Stimulated activated CD4-positive, alpha-beta T cell treated with anti-CD3 and anti-CD28 coated beads, TNF-alpha, amount 100 ng/mL, for 1 hour (primary cell): ENCODE data around the gene PCSK9.
"Not testable (repeated sequence)": the region's sequence is repeated elsewhere in the genome, so short reads cannot be mapped to it uniquely, and the experiment has no call there.

Source experiments
- DNase-seq, 3 donors: peaks; one replicate each; pipeline ENCODE4 v3.0.0-alpha.2; 2020; ENCODE audit warnings: low read depth in 3 of 3, low spot score in 1 of 3

PCSK9 gene

DNA sequence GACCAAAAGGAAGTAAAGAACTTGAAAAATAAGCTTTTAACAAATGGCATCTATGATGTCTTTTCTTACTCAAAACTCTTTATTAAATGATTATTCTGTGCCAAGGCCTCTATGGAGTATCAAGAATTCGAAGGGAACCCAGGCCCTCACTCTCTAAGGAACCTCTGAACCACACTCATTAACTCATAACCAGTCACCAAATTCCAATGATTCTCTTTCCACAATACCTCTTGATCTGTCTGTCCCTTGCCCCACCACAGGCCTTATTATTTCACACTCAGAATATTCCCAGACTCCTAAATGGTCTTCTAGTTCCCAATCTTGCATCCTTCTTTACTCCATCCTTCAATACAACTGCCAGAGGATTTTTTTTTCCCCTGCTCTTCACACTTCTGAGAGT lies 37.0 kb downstream of the PCSK9 start:
- no peak for DNase-seq

DNA sequence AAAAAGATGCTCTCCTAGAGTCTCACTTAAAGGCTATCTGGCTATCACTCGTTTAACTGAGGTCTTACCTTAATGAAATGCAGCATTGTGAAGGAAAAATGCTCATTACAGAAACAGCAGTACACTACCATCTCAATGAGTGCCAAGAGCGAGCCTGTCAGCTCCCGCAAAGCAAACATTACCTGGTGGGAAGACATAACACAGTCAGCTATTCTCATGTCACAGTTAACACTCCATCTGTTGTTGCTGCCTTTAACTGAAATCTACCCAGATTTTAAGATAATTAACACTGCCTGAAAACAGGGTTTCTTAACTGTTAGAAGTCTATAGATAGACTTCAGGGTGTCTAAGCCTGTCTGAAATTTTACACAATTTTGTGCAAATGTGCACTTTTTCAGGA lies 39.1 kb downstream of the PCSK9 start:
- DNase-seq: no peak

DNA sequence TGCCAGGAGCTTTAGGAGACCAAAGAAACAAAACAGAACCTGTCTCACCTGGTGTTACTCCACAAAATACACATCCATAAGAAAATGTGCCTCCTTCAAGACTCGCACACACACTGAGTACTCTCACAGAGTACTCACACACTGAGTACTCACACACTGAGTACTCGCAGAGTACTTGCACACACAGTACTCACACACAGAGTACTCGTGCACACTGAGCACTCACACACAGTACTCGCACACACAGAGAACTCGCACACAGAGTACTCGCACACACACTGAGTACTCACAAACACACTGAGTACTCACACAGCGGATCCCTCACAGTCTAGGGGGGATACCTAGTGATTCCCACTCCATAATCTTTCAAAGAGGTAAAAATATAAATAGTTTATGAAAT lies 40.3 kb downstream of the PCSK9 start:
- DNase-seq: no peak

DNA sequence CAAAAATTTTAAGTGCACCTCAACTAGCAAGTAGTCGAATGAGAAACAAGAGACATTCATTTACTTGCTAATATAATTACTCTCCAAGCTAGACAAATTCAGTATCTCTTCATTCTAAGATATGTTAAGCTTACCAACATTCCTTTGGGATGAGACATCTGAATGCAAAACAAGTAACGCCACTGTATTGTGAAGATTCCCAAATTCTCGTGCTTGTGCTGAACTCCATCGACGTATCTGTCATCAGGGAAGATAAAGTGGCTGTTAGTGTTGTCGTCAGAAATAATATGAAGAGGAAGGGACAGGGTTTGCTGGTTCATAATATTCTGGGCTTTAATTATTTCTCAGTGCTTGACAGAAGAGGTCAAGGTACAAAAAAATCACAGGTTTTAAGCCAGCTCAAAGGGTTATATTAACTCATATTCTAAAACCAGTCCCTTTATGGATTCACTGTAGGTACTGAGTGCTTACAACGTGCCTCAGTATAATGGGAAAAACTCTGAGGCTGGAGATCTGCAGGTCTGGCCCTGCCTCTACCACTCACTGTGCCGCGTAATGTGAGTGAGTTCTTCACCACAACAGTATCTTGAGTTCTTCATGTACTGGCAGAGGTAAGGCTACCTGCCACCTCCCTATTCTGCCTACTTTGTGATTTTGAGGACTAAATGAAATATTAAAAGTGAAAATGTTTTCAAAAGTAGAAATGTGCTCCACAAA lies 42.0 kb downstream of the PCSK9 start:
- DNase-seq: no peak

DNA sequence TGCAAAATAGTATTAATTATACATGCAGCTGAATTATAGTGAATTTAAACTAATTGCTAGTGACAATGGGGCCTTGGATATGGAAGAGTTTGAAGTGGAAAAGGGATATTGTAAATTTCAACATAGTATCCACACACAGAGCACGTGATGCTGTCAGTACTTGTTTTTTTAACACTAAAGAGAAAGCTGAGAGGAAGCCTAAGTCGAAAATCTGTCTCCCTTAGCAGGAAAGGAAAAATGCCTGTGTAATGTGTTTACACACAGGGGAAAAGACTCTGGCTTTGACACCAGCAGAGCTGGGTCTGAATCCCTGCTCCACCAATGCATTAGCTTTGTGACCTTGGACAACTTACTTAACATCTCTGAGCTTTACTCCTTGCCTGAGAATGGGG lies 42.6 kb downstream of the PCSK9 start:
- no peak for DNase-seq

DNA sequence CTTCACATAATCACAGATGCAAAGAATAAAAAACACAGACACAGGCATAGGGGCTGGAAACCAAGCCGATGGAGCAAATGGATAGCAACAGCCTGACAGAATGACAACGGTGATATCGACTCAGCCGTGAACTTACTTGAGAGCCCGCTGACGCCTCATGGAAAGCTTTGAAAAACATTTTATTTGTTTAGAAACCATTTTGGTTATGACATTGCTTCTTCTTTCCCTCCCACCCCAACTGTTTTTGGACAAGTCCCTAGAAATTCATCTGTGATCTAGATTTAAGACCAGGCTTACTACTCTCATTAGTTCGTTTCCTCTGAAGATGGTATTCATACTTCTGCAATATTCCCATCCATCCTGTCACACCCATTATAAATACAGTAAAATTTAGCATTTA lies 44.9 kb downstream of the PCSK9 start:
- no peak for DNase-seq

DNA sequence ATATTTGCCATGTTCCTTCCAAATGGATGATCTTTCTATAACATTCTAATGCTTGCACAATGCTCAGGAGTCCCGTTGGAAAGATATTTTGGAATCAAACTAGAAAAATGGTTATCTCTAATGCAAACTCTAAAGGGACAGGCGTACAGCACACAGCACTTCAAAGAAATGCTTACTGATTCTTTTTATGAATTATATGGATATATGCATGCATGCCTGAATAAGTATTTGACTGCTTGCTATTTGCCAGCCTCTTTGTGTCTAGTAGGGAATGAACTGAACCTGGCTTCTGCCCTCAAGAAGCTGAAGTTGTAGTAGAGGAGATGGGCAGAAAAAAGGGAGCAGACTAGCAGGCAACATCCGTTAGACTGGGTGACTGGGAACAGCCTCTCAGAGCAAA lies 48.1 kb downstream of the PCSK9 start:
- no peak for DNase-seq

DNA sequence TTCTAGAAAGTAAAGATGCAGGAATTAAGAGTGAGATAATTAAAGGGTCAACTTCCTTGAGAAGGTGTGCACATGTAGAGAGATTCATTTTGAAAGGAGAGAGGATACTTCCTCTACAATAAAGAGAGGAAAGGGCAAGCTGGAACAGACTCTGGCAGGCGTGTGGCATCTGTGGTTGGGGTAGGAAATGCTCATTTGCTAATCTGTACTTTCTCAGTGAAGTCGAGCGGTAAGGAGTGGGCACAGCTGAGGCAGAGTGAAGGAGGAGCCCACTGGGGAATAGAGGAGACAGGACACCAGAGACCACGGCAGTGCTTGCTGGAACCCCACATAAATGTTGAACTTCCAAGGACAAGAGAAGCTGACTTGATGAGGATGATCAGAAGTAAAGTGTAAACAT lies 49.1 kb downstream of the PCSK9 start:
- DNase-seq: no peak

DNA sequence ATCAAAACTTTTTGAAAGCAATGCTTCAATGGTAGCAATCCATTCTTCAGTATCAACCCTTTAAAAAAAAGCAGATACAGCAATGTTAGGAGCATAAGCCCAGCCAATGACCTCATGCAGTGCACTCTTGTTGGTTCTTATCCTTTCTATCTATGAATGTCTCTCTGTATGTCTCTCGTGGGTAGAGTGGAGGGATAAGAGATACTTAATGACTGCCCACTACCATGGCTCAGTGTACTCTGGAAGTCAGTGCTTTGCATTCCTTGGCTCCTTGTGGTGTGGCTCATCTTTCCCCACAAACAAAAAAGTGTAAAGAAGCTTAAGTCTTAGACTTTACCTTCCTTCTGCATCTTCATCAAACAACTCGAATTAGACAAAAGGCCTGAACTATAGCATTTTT lies 50.3 kb downstream of the PCSK9 start:
- DNase-seq: no peak

DNA sequence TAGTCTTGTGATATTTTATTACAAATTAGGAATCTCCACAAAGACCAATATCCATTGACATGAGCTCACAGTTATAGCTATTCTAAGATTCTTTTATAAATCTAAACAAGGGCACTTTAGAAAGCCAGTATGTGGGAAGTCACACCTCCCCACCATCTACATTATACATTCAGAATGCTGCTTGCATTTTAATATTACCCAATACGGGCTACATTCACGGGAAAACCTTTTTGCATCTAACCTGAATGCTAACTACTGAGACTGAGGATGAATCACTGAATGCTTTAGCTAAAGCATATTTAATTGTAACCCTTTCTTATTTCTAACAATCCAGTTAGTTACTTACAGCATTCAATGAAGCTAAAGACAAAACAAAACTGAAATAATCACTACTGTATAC lies 53.1 kb downstream of the PCSK9 start:
- DNase-seq: no peak

DNA sequence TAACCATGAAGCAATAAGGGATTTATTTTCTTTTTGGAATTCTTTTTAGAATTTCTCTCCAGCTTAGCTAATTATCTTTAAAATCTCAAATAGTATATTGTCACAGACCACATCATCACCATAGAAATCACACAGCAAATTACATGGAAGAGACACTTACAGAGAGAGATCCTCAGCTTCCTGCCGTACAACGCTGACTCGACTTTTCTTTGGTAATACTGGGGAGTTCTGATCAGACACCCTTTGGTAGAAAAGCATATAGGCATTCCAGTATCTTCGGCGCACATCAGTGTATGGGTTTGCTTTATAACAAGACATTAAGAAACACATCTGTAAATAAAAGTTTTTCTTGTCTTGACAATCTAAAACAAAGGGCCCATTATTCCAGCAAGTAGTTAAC lies 55.7 kb downstream of the PCSK9 start:
- no peak for DNase-seq

DNA sequence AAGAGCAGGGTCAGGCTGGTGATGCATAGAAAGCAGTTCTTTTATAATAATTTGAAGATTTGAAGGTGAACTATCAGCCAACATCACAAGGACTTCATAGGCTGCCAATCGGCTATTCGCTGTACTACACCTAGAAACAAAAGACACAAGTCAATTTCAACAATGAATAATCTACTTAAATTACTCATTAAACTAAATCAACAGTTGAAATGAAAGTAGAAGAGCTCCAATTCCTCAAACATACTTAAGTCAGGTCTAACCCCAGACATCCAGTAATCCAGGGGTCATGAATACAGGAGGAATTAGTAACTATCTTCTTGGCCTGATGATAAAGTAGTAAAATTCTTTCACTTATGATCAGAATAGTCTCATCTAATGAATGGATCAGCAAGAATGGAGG lies 64.5 kb downstream of the PCSK9 start:
- no peak for DNase-seq

DNA sequence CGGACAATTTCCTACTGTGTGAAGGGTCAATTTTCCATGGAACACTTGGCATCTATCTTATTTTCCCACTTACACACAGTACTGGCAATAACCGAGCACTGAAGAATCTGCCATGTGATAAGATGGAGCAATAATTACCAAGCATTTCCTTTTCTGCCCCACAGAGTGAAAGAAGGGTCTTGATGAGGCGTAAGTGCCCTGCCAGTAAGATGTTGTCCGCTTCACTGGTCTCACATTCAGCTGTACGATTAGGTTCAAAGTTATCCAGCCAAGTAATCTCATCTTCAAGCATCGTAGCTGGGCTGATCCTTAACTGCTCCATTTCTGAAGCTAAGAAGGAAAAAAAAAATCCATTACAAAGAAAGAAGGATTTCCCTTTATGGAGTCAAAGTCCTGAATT lies 67.8 kb downstream of the PCSK9 start:
- no peak for DNase-seq

DNA sequence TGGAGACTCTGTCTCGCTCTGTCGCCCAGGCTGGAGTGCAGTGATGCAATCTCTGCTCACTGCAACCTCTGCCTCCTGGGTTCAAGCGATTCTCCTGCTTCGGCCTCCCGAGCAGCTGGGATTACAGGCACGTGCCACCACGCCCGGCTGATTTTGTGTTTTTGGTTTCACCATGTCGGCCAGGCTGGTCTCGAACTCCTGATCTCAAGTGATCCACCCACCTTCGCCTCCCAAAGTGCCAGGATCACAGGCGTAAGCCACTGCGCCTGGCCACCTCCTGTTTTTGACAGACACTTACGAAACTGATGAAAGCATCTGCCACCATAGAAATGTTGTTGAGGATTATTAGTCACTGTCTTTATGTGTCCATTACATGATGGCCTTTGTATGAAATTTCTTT lies 69.7 kb downstream of the PCSK9 start:
- not testable (repeated sequence) for DNase-seq
